LoVo (cell line): Measurements from ENCODE around the gene HNRNPA1L2.
"Not testable (repeated sequence)": the region's sequence is repeated elsewhere in the genome, so short reads cannot be mapped to it uniquely, and the experiment has no call there.

Experiments
- DNase-seq: peaks from one replicate; pipeline ENCODE4 v3.0.0-alpha.2; 2016; ENCODE audit warnings: low spot score

Gene HNRNPA1L2

DNA sequence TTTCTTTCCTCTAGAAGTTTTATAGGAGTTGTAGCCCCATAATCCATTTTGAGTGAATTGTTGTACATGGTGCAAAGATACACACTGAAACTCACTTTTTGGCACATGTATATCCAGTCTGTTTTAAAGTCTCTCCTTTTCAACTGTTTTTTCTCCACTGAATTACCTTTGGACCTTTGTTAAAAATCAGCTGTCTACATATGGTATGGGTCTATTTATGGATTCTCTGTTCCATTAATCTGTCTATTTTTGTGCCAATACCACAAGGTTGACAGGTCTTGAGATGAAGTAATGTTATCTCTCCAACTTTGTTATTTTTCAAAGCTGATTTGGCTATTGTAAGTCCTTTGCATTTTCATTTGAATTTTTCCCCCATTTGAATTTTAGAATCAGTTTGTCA, 4.7 kb downstream of the HNRNPA1L2 start:
- DNase-seq, result no peak

DNA sequence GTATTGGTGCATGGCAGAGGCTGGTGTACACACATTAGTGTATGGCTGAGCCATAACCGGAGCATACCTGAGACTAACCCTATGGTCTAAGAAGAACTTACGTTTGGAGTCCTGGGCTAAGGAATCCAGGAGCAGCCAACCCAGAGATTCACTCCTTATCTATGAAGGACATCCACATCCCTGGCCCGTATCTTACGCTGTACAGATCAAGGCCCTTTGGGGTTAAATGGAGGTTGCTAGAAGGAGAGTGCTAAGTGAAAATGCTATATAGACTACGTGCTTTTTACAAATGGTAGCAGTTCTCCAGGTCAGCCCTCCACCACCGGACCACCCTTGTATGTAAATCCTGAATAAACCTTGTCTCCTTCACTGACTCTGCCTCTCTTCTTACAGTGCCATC, 8.5 kb downstream of the HNRNPA1L2 start:
- DNase-seq, result no peak

DNA sequence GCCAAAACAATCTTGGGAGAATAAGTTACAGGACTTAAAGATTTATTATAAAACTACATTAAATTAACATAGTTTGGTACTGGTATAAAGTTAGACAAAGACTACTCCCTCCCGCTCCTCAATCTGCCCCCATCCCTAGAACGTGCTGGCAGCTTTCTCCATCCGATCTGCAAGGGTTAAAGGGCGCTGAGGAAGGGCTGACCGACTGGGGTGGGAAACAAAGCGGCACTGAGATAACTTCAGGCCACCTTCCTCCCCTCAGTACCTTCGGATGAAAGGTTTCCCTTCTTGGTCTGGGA, 9.6 kb downstream of the HNRNPA1L2 start:
- DNase-seq, result no peak

DNA sequence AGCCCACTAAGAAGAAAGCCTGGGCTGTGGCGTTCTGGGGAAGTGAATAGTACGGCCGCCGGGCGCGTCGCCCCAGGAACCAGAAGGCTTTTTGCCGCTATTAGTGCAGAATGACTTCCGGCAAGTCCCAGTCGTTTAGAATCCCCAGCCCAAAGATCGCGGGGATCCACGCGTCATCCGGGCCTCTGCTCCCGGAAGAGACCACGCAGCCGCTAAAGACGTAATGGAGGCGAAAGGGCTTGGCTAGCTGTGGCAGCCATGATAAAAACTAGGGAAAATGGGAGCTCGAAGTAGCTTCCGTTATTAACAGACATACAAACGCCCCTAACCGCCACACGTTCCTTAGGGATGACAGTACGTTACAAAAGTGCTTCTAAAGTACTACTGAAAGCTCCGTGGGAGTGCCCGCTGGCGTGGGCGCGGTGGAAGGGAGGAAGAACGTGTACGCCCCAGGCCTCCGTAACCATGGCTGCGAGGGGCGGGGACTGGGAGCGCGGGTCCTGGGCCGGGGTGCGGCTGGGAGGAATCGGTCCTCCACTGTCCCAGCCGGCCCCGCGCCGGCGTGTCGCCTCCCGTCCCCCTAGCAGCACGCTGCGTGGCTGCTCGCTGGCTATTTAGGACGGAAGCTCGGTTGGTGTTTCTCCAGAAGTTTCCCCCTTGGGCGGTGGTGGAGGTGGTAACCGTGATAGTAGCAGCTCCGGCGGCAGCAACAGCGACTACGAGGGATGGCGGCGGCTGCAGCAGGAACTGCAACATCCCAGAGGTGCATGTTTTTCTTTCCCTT, 10.2 kb downstream of the HNRNPA1L2 start, which contains the start of gene SUGT1:
Gene SUGT1, plus strand, starts transcription at position 641 of the 784 bp plus-strand sequence. Its CDS starts 85 bp downstream, at position 726.
- peak; percentile 94 for DNase-seq

DNA sequence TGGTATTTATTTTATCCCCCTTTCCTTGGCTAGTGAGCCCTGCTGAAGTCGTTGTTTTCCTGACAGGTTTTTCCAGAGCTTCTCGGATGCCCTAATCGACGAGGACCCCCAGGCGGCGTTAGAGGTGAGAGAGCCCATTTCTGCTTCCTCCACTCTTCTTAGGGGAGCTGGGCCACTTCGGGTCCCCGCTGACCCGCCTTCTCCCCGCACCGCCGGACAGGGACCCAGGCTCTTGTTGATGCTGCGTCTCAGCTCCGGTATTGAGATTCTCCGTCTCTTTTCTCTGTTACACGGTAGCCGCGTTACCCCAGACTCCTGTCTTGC, 10.7 kb downstream of the HNRNPA1L2 start:
- no peak for DNase-seq

DNA sequence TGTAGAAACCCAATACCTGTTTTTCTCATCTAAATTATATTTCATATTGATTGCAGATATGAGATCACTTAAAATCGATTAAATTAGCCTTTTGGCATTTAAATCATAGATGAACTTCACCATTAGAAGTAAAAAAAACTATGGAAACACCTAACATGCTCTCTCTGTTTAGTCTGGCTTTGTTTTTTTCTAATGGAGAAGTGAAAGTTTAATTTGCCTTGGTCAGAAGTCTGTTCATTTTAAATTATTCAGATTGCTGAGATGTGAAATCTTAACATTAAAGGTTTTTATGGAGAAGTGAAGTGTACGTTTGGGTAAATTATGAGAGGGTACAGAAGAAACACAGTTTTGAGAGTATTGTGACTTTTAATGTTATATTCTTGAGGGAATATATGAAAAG, 17.1 kb downstream of the HNRNPA1L2 start:
- no peak for DNase-seq

DNA sequence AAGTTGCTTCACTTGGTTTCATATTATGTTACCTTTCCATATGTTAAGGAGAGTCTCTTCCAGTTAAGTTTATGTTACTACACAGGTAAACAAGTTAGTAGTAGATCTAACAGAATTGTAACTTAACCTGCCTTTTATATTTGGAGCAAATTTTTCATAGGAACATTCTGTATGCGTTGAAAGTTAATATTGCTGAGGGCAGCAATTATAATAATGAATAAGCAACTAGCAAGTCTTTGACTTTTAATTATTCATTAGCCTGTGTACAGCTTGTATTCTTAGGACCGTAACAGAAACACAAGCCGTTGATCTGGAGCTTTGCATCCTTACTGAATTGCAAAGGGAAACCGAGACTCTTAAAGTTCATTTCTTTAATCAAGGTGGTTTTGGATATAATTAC, 22.0 kb downstream of the HNRNPA1L2 start:
- DNase-seq, result no peak

DNA sequence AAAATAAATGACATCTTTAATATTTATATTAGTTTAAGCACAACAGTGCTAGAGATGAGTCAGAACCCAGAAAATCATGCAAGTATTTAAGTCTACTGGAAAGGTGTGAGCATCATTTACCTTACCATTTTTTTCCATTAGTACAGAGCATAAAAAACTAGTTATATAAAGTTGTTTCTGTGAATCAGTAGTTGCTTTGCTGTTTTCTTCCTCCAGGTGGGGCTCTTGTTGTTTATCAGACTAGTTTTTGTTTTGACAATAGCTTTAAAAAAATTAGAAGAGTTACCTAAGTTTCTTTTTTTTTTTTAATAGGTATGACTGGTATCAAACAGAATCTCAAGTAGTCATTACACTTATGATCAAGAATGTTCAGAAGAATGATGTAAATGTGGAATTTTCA, 23.1 kb downstream of the HNRNPA1L2 start:
- peak; percentile 7 for DNase-seq

DNA sequence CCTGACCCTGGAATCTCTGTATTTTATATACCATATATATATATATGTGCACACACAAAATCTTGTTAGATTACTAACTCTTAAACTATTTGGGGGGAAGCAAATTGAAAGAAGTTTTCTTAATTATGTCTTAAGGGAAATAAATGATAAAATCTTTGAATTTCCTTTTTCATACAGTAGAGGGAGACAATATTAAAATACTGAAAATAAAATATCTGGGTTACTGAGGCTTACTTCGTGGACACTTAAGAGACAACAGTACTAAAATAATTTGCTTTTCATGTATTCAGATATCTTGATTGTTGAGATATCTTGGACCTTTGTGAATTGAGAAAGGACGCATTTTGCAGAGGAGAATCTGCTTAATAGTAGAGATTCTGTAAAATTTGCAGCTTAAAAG, 27.4 kb downstream of the HNRNPA1L2 start:
- no peak for DNase-seq

DNA sequence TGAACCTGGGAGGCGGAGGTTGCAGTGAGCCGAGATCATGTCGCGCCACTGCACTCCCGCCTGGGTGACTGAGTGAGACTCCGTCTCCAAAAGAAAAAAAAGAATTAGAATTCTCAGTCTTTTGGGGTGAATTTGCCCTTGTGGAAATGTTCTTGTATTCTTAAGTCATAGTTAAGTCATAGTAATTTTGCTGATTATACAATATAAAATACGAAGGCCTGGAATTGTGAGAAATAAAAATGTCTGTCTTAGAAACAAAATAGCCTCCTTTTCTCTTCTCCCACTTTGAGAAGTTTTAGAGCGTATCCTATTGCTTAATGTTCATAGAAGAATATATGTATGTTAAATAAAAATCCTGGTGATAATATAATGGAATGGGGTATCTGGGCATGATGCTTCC, 28.5 kb downstream of the HNRNPA1L2 start:
- no peak for DNase-seq

DNA sequence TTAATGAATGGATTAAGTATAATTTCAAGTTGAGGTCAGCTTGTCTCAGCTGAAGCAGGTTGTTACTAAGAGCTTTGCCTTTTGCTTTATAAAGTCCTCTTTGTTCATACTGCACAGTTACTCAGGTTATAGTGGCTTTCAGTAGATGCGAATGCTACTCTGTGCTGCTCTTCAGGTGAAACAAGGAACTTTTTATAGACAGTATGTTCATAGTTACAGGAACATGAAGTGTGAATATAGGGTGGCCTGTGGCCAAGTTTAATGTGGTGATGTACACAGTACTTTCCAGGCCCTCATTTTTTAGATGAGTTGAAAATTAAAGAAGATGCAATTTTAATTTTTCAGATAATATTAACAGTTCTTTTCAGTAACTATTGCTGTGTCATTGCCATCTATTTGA, 31.2 kb downstream of the HNRNPA1L2 start:
- no peak for DNase-seq

DNA sequence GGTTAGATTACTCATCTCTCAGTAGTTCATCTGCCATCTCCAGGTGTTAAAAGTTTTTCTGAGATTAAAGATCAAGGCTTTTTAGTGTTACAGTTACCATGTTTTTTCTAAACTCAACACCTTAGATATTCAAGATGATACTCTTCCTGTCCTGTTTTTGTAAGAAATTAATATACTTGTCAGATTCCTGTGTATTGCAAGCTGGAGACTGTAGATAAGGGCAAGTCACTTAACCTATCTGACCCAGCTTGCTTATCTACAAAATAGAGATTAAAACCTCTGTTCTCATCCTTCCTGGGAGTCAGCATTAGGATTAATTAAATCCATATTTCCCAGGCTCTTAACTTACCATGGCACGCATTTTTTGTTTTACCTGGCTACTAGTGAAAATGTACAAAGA, 35.6 kb downstream of the HNRNPA1L2 start:
- no peak for DNase-seq

DNA sequence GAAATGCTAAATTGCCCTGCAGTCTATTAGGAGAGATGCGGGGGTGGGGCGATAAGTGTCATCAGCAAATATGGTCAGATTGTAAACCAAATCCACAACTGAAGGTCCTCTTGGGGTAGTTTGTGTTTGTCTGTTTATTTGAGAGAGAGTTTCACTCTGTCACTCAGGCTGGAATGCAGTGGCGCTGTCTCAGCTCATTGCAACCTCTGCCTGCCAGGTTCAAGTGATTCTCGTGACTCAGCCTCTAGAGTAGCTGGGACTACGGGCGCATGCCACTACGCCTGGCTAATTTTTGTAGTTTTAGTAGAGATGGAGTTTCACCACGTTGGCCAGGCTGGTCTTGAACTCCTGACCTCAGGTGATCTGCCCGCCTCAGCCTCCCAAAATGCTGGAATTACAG, 43.6 kb downstream of the HNRNPA1L2 start:
- DNase-seq, result not testable (repeated sequence)

DNA sequence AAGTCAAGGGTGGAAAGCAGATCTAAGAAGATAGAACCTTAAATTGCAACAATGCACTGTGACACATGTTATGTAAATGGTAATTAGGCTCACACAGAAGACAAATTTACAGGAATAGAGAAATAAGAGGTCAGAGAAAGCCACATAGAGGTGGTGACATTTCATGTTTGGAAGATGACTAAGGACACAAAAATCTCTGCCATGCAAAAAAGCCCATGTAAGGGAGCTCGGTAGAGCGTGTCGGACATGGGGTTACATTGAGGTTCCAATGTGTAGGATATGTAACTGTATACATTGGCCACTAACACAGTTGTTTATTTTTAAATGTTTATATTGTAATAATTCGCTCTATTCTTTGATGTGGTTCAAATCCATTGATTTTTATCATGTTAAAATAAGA, 44.1 kb downstream of the HNRNPA1L2 start:
- DNase-seq, result no peak
